H1 (cell line): ENCODE measurements around the gene GCHFR. TPM values are rescaled to one million over a fixed set of nuclear protein-coding genes. Genes with fewer than 3 reads are reported as not detected.
A peak's percentile ranks its signal among the peaks of the same experiment; 100 is the strongest.

Experiments
- CTCF ChIA-PET: fragments of 300-600 bp; sonication (Branson Sonifier 250); formaldehyde crosslinking; loops from one replicate; lab custom pipeline; 2021; ENCODE audit not compliant: partially characterized antibody; lab: Charles Lee
- POLR2A ChIA-PET: fragments of 300-600 bp; sonication (Branson Sonifier 250); formaldehyde crosslinking; loops from one replicate; lab custom pipeline; 2021; ENCODE audit warnings: inconsistent platforms; ENCODE audit not compliant: partially characterized antibody; lab: Charles Lee
- DNase-seq, 2 experiments: peaks; one replicate each; pipeline versions ENCODE4 v3.0.0 to v3.0.0-alpha.2; 2010 to 2022; ENCODE audit warnings: low spot score in 2 of 2, low read depth in 1 of 2, mixed read lengths in 1 of 2
- FAIRE-seq: peaks from 2 replicates; lab custom pipeline; 2011; peaks lifted over from hg19 to GRCh38; lab: Jason Lieb, UNC
- H2AFZ ChIP-seq: 2 replicates; pipeline ENCODE4 v1.8.1; 2012; ENCODE audit warnings: low read length, inconsistent platforms
- H2AK5ac ChIP-seq: 2 replicates; pipeline ENCODE4 v1.6.1; 2013; ENCODE audit warnings: low read depth, low read length
- H2BK120ac ChIP-seq: replicated peaks from 2 replicates; pipeline ENCODE3; 2013; ENCODE audit warnings: low read depth, low read length, inconsistent platforms
- H2BK12ac ChIP-seq: 2 replicates; pipeline ENCODE4 v1.6.1; 2013; ENCODE audit warnings: low read depth, low read length
- H2BK15ac ChIP-seq: 2 replicates; pipeline ENCODE4 v1.6.1; 2013; ENCODE audit warnings: low read length
- H2BK20ac ChIP-seq: 2 replicates; pipeline ENCODE4 v1.6.1; 2013; ENCODE audit warnings: low read length
- H2BK5ac ChIP-seq: 2 replicates; pipeline ENCODE4 v1.6.1; 2013; ENCODE audit warnings: low read depth, low read length
- H3K14ac ChIP-seq: 2 replicates; pipeline ENCODE4 v1.6.1; 2013; ENCODE audit warnings: inconsistent platforms; ENCODE audit not compliant: insufficient read length
- H3K18ac ChIP-seq: 2 replicates; pipeline ENCODE4 v1.6.1; 2013; ENCODE audit warnings: low read length; ENCODE audit errors: extremely low read depth
- H3K23ac ChIP-seq: 2 replicates; pipeline ENCODE4 v1.6.1; 2013; ENCODE audit warnings: inconsistent platforms; ENCODE audit not compliant: insufficient read length
- H3K23me2 ChIP-seq: 2 replicates; pipeline ENCODE4 v1.6.1; 2013; ENCODE audit warnings: low read depth, low read length
- H3K27ac ChIP-seq: 2 replicates; pipeline ENCODE4 v1.6.1; 2011; ENCODE audit warnings: low read depth, low read length, inconsistent platforms
- H3K27me3 ChIP-seq, 4 experiments: replicated peaks in 1 of 4; 1 replicate in 1 of 4; 2 replicates in 3 of 4; pipeline versions ENCODE4 v1.6.1 to v1.8.1; 2011 to 2013; ENCODE audit warnings: low read length in 3 of 4, mild to moderate bottlenecking in 3 of 4, inconsistent platforms in 2 of 4, mixed read lengths in 2 of 4, moderate library complexity in 1 of 4; ENCODE audit not compliant: control insufficient read depth in 3 of 4, insufficient read depth in 3 of 4; ENCODE audit errors: extremely low read depth in 1 of 4
- H3K36me3 ChIP-seq, 4 experiments: 2 replicates each; pipeline versions ENCODE4 v1.6.1 to v1.8.1; 2011 to 2013; ENCODE audit warnings: mild to moderate bottlenecking in 4 of 4, low read length in 3 of 4, moderate library complexity in 2 of 4, control low read depth in 1 of 4, inconsistent platforms in 1 of 4; ENCODE audit not compliant: insufficient read depth in 4 of 4, control insufficient read depth in 2 of 4
- H3K4ac ChIP-seq: replicated peaks from 2 replicates; pipeline ENCODE3; 2013; ENCODE audit warnings: low read length, low read depth, mixed read lengths, inconsistent platforms; ENCODE audit not compliant: insufficient read length
- H3K4me1 ChIP-seq, 4 experiments: replicated peaks in 1 of 4; 1 replicate in 1 of 4; 2 replicates in 3 of 4; pipeline versions ENCODE4 v1.6.1 to v1.8.1; 2011 to 2013; ENCODE audit warnings: low read length in 3 of 4, inconsistent platforms in 2 of 4, mixed read lengths in 1 of 4; ENCODE audit not compliant: insufficient read depth in 4 of 4, control insufficient read depth in 3 of 4
- H3K4me2 ChIP-seq, 2 experiments: 2 replicates each; pipeline versions ENCODE4 v1.6.1 to v1.8.1; 2011 to 2013; ENCODE audit warnings: low read depth in 2 of 2, low read length in 2 of 2, control low read depth in 1 of 2, inconsistent platforms in 1 of 2, mild to moderate bottlenecking in 1 of 2; ENCODE audit not compliant: insufficient read depth in 1 of 2
- H3K4me3 ChIP-seq, 4 experiments: fragments of 200-600, 300-600 bp in 1 of 4; sonication (generic), shearing (Covaris generic), sonication (Bioruptor Twin) in 1 of 4; 2 replicates each; pipeline versions ENCODE4 v1.5.1 to v1.8.1; 2011 to 2016; ENCODE audit warnings: low read length in 4 of 4, low read depth in 3 of 4, control low read depth in 2 of 4, inconsistent platforms in 2 of 4, mild to moderate bottlenecking in 2 of 4, mixed read lengths in 1 of 4, moderate library complexity in 1 of 4; ENCODE audit not compliant: insufficient read depth in 2 of 4; ENCODE audit errors: extremely low read depth in 1 of 4
- H3K56ac ChIP-seq: replicated peaks from 2 replicates; pipeline ENCODE3; 2013; ENCODE audit warnings: low read depth, mild to moderate bottlenecking, mixed read lengths, low read length, inconsistent platforms; ENCODE audit not compliant: insufficient read length
- H3K79me1 ChIP-seq: 2 replicates; pipeline ENCODE4 v1.6.1; 2013; ENCODE audit warnings: low read depth, low read length, control low read depth
- H3K79me2 ChIP-seq, 2 experiments: 2 replicates each; pipeline versions ENCODE4 v1.6.1 to v1.8.1; 2012 to 2013; ENCODE audit warnings: low read length in 2 of 2, mild to moderate bottlenecking in 2 of 2, inconsistent platforms in 1 of 2; ENCODE audit not compliant: insufficient read depth in 2 of 2, control insufficient read depth in 1 of 2
- H3K9ac ChIP-seq, 4 experiments: replicated peaks in 1 of 4; 1 replicate in 1 of 4; 2 replicates in 3 of 4; pipeline versions ENCODE4 v1.6.1 to v1.8.1; 2011 to 2013; ENCODE audit warnings: low read depth in 3 of 4, low read length in 3 of 4, control low read depth in 2 of 4, mild to moderate bottlenecking in 2 of 4, moderate library complexity in 2 of 4, inconsistent platforms in 1 of 4; ENCODE audit errors: extremely low read depth in 1 of 4
- H3K9me3 ChIP-seq, 2 experiments: 2 replicates each; pipeline versions ENCODE4 v1.6.1 to v1.8.1; 2012 to 2013; ENCODE audit warnings: mild to moderate bottlenecking in 2 of 2, moderate library complexity in 2 of 2, control low read depth in 1 of 2, inconsistent platforms in 1 of 2, low read depth in 1 of 2, low read length in 1 of 2, mixed read lengths in 1 of 2; ENCODE audit not compliant: insufficient read depth in 2 of 2
- H4K20me1 ChIP-seq, 2 experiments: replicated peaks in 1 of 2; 2 replicates each; pipeline versions ENCODE3 to v1.8.1; 2011 to 2013; ENCODE audit warnings: inconsistent platforms in 2 of 2, low read length in 2 of 2, mild to moderate bottlenecking in 1 of 2; ENCODE audit not compliant: insufficient read depth in 2 of 2, control insufficient read depth in 1 of 2
- H4K5ac ChIP-seq: 2 replicates; pipeline ENCODE4 v1.6.1; 2013; ENCODE audit warnings: low read length, low read depth, mixed read lengths, inconsistent platforms; ENCODE audit not compliant: insufficient read length
- H4K8ac ChIP-seq: 2 replicates; pipeline ENCODE4 v1.8.0; 2013; ENCODE audit warnings: mild to moderate bottlenecking, moderate library complexity, low read length, inconsistent platforms; ENCODE audit not compliant: insufficient read depth; ENCODE audit errors: extremely low read depth
- H4K91ac ChIP-seq: replicated peaks from 2 replicates; pipeline ENCODE3; 2013; ENCODE audit warnings: low read length, mixed read lengths, inconsistent platforms; ENCODE audit not compliant: insufficient read length
- ATF2 ChIP-seq: IDR thresholded peaks from 2 replicates; pipeline ENCODE4 v1.6.1; 2012; ENCODE audit warnings: low read length, inconsistent platforms
- ATF3 ChIP-seq: IDR thresholded peaks from 2 replicates; pipeline ENCODE4 v1.6.1; 2011; ENCODE audit warnings: low read depth, mild to moderate bottlenecking, low read length; ENCODE audit not compliant: insufficient read depth
- CREB1 ChIP-seq: IDR thresholded peaks from 2 replicates; pipeline ENCODE4 v1.6.1; 2012; ENCODE audit warnings: inconsistent platforms
- CTBP2 ChIP-seq: IDR thresholded peaks from 2 replicates; pipeline ENCODE4 v1.7.0; 2011; ENCODE audit warnings: borderline replicate concordance, mild to moderate bottlenecking, moderate library complexity, mixed read lengths, low read length; ENCODE audit not compliant: insufficient read depth, insufficient read length
- JUND ChIP-seq: IDR thresholded peaks from 2 replicates; pipeline ENCODE4 v1.6.1; 2011; ENCODE audit warnings: mild to moderate bottlenecking, improper control_type of control experiment, low read length
- KDM1A ChIP-seq: fragments of 200-600, 300-600 bp; sonication (generic); IDR thresholded peaks from 2 replicates; pipeline ENCODE4 v1.7.1; 2016; ENCODE audit warnings: mild to moderate bottlenecking, low read length, borderline replicate concordance
- NANOG ChIP-seq: IDR thresholded peaks from 2 replicates; pipeline ENCODE4 v1.6.1; 2011; ENCODE audit warnings: low read length, low read depth, mild to moderate bottlenecking, inconsistent platforms; ENCODE audit not compliant: insufficient read depth, poor library complexity, severe bottlenecking
- SP4 ChIP-seq: IDR thresholded peaks from 2 replicates; pipeline ENCODE4 v1.6.1; 2012; ENCODE audit warnings: low read length, inconsistent platforms
- SRF ChIP-seq: IDR thresholded peaks from 2 replicates; pipeline ENCODE4 v1.6.1; 2011; ENCODE audit warnings: mild to moderate bottlenecking, low read depth, low read length, moderate library complexity
- TAF1 ChIP-seq: IDR thresholded peaks from 2 replicates; pipeline ENCODE4 v1.6.1; 2011; ENCODE audit warnings: mild to moderate bottlenecking, low read depth, low read length
- WGBS, 2 experiments: shearing (Covaris generic) in 1 of 2; methylation state at CpG; one replicate each; pipeline versions ENCODE4 v1.1.6 to v1.1.7; 2013 to 2015; ENCODE audit warnings: low lambda C conversion rate in 2 of 2, mixed read lengths in 2 of 2, inconsistent platforms in 1 of 2, low coverage in 1 of 2, missing lambda C conversion rate in 1 of 2; ENCODE audit not compliant: insufficient replicate concordance in 2 of 2, insufficient coverage in 1 of 2, insufficient read length in 1 of 2; ENCODE audit errors: extremely low coverage in 1 of 2, missing lambda C conversion rate in 1 of 2; 5-methylcytosine and 5-hydroxymethylcytosine counted together
- polyA plus RNA-seq, 7 experiments: library from polyadenylated mRNA; depleted of rRNA in 3 of 7; stranded (reverse) in 5 of 7; unstranded in 2 of 7; fragments of >200 nt in 5 of 7; fragments of 200-250 nt in 2 of 7; gene quantifications; 1 replicate in 5 of 7; 2 replicates in 1 of 7; 4 replicates in 1 of 7; pipeline versions ENCODE4 v1.2.1 to v1.2.3, GENCODE V29; 2011 to 2013; ENCODE audit warnings: missing spikeins in 2 of 7, mixed read lengths in 2 of 7
- total RNA-seq: library from RNA; stranded (reverse); fragmentation: NEBNext Ultra II Directional; extraction: Animal tissue kit (Norgen Biotek cat#: 25700); gene quantifications from 2 replicates; pipeline ENCODE4 v1.2.1, GENCODE V29; 2021

The GCHFR gene
- total and polyA plus RNA-seq, 2 of the 8 experiments (the other 6 are each of a cell fraction or from before 2014, with no cell fraction given), result 25.9 to 81.5 TPM

DNA sequence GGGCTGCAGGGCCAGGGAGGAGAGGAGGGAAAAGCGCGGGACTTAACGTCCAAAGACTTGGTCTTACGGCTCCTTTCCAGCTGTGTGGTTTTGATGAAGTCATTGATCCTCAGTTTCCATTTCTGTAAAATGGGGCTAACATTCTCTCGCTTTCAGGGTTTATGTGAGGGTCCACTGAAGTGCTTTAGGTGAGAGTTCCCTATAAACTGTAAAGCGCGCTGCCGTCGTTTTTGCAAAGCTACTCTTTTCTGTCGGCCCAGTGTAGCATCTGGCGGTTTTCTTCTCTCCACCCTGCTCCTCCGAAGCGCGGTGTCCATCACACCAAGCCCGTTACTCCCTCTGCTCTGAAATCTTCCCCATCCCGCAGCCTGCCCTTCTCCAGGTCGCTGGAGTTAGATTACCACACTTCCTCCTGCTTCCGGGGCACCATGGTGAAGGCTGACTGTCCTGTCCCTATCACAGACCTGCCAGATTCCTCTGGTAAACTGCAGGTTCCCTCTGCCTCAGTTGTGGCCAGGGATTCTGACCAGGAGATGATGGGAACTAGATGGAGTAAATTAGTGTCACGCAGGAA lies 44.1 kb downstream of the GCHFR start:
- H4K91ac ChIP-seq, result peak overlapping the region; percentile 49
- H2BK20ac ChIP-seq, result no peak overlapping the region
- H3K4me2 ChIP-seq, result peak overlapping the region; percentile 85 to 91
- no peaks in the 10 kb centered on the region for H3K9me3 ChIP-seq
- no peak overlapping the region for H2BK12ac ChIP-seq
- no peak for DNase-seq
- peak overlapping the region; percentile 91 for H2AFZ ChIP-seq
- H3K14ac ChIP-seq, result no peak overlapping the region
- H2AK5ac ChIP-seq, result no peak overlapping the region
- H3K4me3 ChIP-seq, result peak overlapping the region; percentile 58 to 99 (median 76)
- peaks cover 0 to 2% (median 0%) of the 10 kb centered on the region in 4 experiments; a peak in 1 of 8 replicates for H3K36me3 ChIP-seq
- no peak overlapping the region for H2BK120ac ChIP-seq
- H3K4ac ChIP-seq, result no peak overlapping the region
- no peaks in the 10 kb centered on the region for H3K79me1 ChIP-seq
- H2BK15ac ChIP-seq, result 0 out of 2 replicates have a peak overlapping the region, but pooled peaks have one; percentile 89
- no peaks in the 10 kb centered on the region for H3K27me3 ChIP-seq
- 79% methylated on average over 16 of the region's 19 CpGs; no CpG with 5 or more reads in 1 of the 2 experiments for WGBS, 2 experiments
- peaks cover 0 to 10% (median 5%) of the 10 kb centered on the region in 4 experiments; a peak in 5 of 7 replicates for H3K4me1 ChIP-seq
- peaks cover 9% of the 10 kb centered on the region; the same call in 1 of the 2 replicates for H3K23me2 ChIP-seq
- no peak overlapping the region; the same call in 1 of the 2 replicates for H3K27ac ChIP-seq
- H4K8ac ChIP-seq, result peak overlapping the region; percentile 29; the same call in 1 of the 2 replicates
- H4K5ac ChIP-seq, result peak overlapping the region; percentile 71
- H4K20me1 ChIP-seq, result no peaks in the 10 kb centered on the region
- ChIA-PET POLR2A (interaction anchor here (0.6 to 2.1 kb wide), 8 partner anchors 21 to 495 kb away, joined by 3 to 7 read pairs (median 4); partner anchors contain the start of genes RAD51, SPINT1 and VPS18), CTCF (interaction anchor here (0.7 to 2.6 kb wide), 9 partner anchors 10 to 89 kb away, joined by 3 to 9 read pairs (median 5); partner anchors contain the start of gene RHOV)
- H3K56ac ChIP-seq, result no peak overlapping the region
- no peaks in the 10 kb centered on the region; a peak in 1 of 4 replicates for H3K79me2 ChIP-seq
- no peak overlapping the region for H3K23ac ChIP-seq
- H3K18ac ChIP-seq, result peak overlapping the region; percentile 38; the same call in 1 of the 2 replicates
- peak overlapping the region; percentile 69 for H2BK5ac ChIP-seq
- no peak overlapping the region; a peak in 1 of 7 replicates for H3K9ac ChIP-seq
- no peak for FAIRE-seq
- TF ChIP-seq NANOG (no peak), SP4 (no peak), CREB1 (no peak), SRF (no peak), CTBP2 (no peak), JUND (no peak), TAF1 (no peak; the same call in 1 of the 2 replicates), ATF3 (no peak), ATF2 (peak; percentile 93; the same call in 1 of the 2 replicates), KDM1A (peak; percentile 97)
